ENCODE measurements around the gene SH3RF3. TPM values are rescaled to one million over a fixed set of nuclear protein-coding genes. Genes with fewer than 3 reads are reported as not detected.

SH3RF3 gene
- total RNA-seq, 1 donor from 2014 or later = 8.0 TPM

GRCh38 chr2:109318150-109318948 lies 189.3 kb downstream of the SH3RF3 start:
- DNase-seq (ENCODE audit: missing footprints) = peak; percentile 90
- peak; percentile 79 for ATAC-seq
- intact Hi-C loops (cut with DNase I) = loop anchor here (5.0 kb wide), 1 partner anchor 64 kb away; no protein-coding TSS in a partner anchor

- intact Hi-C loops (cut with DNase I) = loop anchor here (5.0 kb wide), 1 partner anchor 63 kb away; no protein-coding TSS in a partner anchor
- DNase-seq (ENCODE audit: missing footprints) (no peak), ATAC-seq (no peak)
These were observed 189.9 kb downstream of the SH3RF3 start for GRCh38 chr2:109318949-109319342.

DNA sequence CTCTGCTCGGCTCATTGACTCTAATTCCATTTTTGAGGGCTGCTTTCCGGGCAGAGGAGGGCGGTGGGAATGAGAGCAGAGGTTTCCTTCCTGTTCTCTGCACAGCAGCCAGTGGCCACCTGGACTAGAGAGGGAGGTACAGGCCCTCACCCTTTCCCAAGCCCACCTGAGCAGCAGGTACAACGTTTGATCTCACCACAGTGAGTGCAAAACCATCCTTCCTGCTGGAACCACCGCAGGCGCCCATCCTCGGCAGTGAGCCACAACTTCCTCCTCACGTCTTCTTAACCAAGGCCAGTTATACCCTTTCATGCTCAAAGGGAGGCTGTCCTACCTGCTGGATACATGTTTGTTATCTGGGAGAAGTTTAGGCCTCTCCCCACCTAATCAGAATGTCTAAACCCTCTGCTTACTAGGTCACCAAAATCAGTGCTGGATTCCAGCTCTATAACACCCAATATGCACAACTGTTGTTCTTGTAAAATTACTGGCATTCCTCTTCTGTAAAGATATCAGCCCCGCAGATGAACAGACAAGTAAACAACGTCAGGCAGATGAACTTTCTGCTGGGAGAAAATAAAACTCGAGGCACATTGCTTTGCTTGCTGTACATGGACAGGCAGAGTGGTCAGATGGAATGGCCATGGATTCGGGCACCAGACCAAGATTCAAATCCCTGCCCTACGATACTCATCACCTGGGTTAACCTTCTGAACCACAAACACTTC lies 191.4 kb downstream of the SH3RF3 start:
- no peak for DNase-seq (ENCODE audit: missing footprints)

GRCh38 chr2:109321570-109321969 lies 192.6 kb downstream of the SH3RF3 start:
- intact Hi-C loops (cut with DNase I) = loop anchor here (5.0 kb wide), 2 partner anchors 39 to 74 kb away; no protein-coding TSS in a partner anchor
- no peak for ATAC-seq
- DNase-seq (ENCODE audit: missing footprints) = no peak

More for the DNA sequence above, 191.4 kb downstream of the SH3RF3 start:
- intact Hi-C loops (cut with DNase I) = loop anchor here (5.0 kb wide), 2 partner anchors 38 to 73 kb away; no protein-coding TSS in a partner anchor
- no peak for ATAC-seq

DNA sequence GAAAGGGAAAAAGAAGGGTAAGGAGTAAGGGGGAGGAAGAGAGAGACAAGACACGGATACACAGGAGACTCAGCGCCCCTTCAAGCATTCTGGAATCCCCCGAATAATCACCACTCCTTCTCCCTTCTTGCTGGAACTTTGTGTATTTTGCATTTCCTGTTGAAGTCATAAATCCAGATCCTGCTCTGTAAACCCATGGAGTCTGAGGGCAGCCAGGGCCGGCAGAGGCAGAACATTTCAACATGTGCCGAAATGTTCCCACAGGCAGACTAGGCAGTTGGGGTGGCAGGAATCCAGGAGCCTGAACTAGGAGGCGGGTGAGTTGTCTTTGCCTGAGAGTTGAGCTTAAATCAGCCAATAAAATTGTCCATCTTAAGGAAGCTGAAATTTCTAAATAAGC lies 193.1 kb downstream of the SH3RF3 start:
- DNase-seq (ENCODE audit: missing footprints) (peak; percentile 89), ATAC-seq (peak; percentile 77)
- intact Hi-C loops (cut with DNase I) = loop anchor here (2.0 to 5.0 kb wide), 3 partner anchors 40 to 193 kb away; partner anchors contain the start of gene SH3RF3

DNA sequence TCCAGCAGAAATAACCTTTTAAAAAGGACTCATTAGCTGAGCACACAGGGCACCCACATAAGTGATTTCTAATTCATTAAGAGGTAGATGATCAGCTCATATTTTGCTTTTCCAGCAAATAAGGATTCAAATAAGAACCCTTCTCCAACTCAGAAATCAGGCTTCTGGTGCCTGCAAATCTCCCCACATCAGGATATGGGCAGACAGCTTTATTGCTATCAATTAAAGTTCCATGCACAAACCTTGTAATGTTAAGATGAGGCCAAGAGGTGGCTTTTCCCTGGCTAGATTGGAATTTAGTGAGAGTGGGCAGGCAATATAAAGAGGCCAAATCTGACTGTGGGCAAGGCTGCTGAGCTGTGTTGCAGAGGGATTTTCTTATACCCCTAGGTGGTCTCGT lies 193.6 kb downstream of the SH3RF3 start:
- intact Hi-C loops (cut with DNase I) = loop anchor here (2.0 to 5.0 kb wide), 3 partner anchors 40 to 194 kb away; partner anchors contain the start of gene SH3RF3
- no peak for DNase-seq (ENCODE audit: missing footprints)
- ATAC-seq = no peak

DNA sequence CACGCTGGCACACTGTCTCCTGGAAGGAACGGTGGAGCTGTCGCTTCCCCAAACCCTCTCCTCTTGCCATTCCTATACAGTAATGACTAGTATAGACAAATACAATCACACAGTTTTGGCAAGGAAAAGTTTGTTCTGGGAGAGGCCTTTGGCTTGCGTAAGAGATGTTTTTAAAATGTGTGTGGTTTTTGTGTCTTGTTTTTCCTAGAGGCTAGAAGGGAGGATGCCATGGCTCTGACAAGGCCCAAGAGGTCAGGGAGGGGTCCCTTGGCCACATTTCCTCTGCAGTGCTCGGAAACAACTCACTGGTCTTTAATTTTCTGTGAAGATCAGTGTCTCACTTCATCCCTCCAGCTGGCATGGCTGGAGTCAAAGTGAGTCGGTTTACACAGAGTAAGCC lies 195.9 kb downstream of the SH3RF3 start:
- no peak for DNase-seq (ENCODE audit: missing footprints)
- peak; percentile 87 for ATAC-seq
- intact Hi-C loops (cut with DNase I) = loop anchor here (5.0 kb wide), 2 partner anchors 43 to 78 kb away; no protein-coding TSS in a partner anchor

DNA sequence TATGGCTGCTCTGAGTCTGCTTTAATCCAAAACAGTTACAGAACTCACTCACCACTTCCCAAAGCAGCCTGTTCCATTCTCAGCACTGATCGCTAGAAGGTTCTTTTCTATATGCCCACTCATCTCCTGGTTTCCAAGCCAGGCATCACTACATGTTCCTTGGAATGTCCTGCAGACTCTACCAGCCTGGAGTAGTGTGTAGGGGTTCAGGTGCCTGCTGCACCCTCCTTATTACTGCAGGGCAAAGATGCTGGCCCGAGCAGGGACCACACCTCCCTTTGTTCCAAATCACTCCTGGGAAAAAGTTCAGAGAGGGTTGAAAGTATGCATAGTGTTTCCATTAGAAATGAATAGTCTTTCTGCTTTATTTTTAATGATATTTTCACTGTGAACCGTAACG lies 196.6 kb downstream of the SH3RF3 start:
- intact Hi-C loops (cut with DNase I) = no loop called here
- no peak for ATAC-seq
- DNase-seq (ENCODE audit: missing footprints) = no peak

DNA sequence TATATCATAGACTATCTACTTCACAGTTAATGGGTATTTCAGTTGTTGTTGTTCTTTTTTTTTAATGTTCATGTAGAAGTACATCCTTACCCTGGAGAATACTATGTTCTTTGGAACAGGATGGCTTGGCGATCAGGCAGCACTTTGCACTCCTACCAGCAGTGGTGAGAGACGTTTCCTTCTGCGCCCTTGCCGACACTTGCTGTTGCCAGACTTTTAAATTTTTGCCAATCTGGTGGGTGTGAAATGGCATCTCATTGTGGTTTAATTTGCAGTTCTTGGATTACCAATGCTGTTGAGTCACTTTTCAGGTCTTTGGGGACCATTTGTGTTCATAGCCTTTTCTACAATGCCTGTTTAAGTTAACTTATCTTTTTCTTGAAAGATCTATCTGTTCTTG lies 197.3 kb downstream of the SH3RF3 start:
- no peak for DNase-seq (ENCODE audit: missing footprints)

DNA sequence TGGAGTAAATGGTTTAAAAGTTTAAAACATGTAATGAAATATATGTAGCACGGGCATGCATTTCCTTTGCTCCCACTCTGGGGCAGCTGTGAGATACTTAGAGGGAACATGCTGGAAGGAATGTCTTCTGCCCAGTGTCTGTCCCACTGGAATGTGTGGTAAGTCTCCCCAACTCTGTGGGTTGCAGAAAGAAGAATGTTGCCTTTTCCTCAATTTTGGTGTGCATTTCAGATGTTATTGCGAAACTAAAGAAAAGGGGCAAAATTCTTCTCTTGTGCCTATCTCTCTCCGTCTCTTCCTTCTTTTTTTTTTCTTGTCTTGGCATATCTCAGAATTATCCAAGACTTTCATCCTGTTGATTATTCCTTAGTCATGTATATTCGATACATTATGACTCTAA lies 201.1 kb downstream of the SH3RF3 start:
- DNase-seq (ENCODE audit: missing footprints) = no peak
- intact Hi-C loops (cut with DNase I) = loop anchor here (5.0 kb wide), 2 partner anchors 47 to 58 kb away; no protein-coding TSS in a partner anchor
- ATAC-seq = no peak

More for the DNA sequence above, 197.3 kb downstream of the SH3RF3 start:
- intact Hi-C loops (cut with DNase I) = no loop called here
- ATAC-seq = no peak

- ATAC-seq = no peak
- intact Hi-C loops (cut with DNase I) = loop anchor here (5.0 kb wide), 2 partner anchors 46 to 59 kb away; no protein-coding TSS in a partner anchor
- DNase-seq (ENCODE audit: missing footprints) = no peak
These were observed 202.1 kb downstream of the SH3RF3 start for GRCh38 chr2:109331081-109331480.

DNA sequence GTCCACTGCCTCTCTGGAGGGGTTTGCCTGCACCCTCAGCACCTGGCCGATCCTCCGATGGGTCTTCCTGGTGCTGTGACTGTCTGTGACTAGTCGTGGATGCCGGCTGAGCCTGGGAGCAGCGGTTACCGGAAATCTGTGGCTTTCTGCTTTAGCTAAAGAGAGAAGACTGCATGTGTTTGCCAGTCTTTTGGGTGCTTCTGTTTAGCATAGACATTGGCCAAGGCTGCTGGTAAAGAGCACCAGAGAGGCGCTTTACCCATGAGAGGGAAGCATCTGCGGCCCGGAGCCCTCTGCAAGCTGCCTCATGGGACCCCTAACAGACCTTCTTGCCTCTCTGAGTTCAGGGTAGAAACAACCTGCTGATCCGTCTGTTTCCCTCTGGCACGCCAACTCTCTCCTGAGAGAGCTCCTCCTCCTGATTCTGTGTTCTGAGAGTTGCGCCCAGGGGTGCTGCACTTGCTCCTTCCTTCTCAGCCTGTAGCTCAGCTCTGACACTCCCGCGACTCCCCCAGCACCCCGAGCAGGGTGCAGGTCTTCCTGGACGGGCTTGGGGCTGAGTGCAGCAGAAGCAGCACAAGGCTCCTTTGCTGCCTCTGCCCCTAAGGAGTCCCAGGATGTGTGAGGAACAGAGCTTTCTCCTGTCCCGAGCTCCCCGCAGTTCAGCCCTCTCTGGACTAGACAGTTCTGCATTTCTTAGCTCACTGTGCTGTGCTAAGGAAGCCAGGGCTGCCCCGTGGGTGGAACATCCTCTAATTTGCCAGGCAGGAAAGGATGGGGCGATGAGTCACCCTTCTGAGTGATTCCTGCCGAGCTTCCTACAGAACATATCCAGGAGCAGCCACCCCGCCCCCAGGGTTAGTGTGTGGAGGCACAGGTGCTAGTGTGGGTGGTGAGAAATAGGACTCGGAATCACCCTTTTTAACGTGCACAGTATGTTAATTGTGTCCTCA lies 203.2 kb downstream of the SH3RF3 start:
- peak; percentile 81 for ATAC-seq
- intact Hi-C loops (cut with DNase I) = loop anchor here (5.0 kb wide), 2 partner anchors 45 to 60 kb away; no protein-coding TSS in a partner anchor

GRCh38 chr2:109332880-109333279 lies 203.9 kb downstream of the SH3RF3 start:
- DNase-seq (ENCODE audit: missing footprints) (no peak), ATAC-seq (no peak)
- intact Hi-C loops (cut with DNase I) = loop anchor here (5.0 kb wide), 2 partner anchors 44 to 61 kb away; no protein-coding TSS in a partner anchor

More for the DNA sequence above, 203.2 kb downstream of the SH3RF3 start:
- DNase-seq (ENCODE audit: missing footprints) = peak; percentile 89

GRCh38 chr2:109333414-109334210 lies 204.6 kb downstream of the SH3RF3 start:
- DNase-seq (ENCODE audit: missing footprints) = no peak
- ATAC-seq = no peak
- intact Hi-C loops (cut with DNase I) = loop anchor here (5.0 kb wide), 2 partner anchors 44 to 61 kb away; no protein-coding TSS in a partner anchor

- ATAC-seq = no peak
- DNase-seq (ENCODE audit: missing footprints) = no peak
- intact Hi-C loops (cut with DNase I) = no loop called here
These were observed 206.7 kb downstream of the SH3RF3 start for GRCh38 chr2:109335631-109336176.

GRCh38 chr2:109336296-109336695 lies 207.3 kb downstream of the SH3RF3 start:
- intact Hi-C loops (cut with DNase I) = no loop called here
- no peak for DNase-seq (ENCODE audit: missing footprints)
- no peak for ATAC-seq

- DNase-seq (ENCODE audit: missing footprints) (no peak), ATAC-seq (no peak)
- intact Hi-C loops (cut with DNase I) = no loop called here
These were observed 208.2 kb downstream of the SH3RF3 start for GRCh38 chr2:109337221-109337620.

Data from Right ventricle myocardium inferior (tissue), 1 donor.